Activated naive CD4-positive, alpha-beta T cell treated with anti-CD3 and anti-CD28 coated beads, Interleukin-2, amount 10 ng/mL, durations not matched to agents 5 hours and 36 hours (primary cell): ENCODE results near the gene NPY1R. TPM values are rescaled to one million over a fixed set of nuclear protein-coding genes. Genes with fewer than 3 reads are reported as not detected.

Source experiments
- total RNA-seq, 2 experiments: library from RNA; stranded (reverse); gene quantifications; one replicate each; pipeline ENCODE4 v1.2.3, GENCODE V29; 2021

NPY1R gene
- total RNA-seq = not detected

DNA sequence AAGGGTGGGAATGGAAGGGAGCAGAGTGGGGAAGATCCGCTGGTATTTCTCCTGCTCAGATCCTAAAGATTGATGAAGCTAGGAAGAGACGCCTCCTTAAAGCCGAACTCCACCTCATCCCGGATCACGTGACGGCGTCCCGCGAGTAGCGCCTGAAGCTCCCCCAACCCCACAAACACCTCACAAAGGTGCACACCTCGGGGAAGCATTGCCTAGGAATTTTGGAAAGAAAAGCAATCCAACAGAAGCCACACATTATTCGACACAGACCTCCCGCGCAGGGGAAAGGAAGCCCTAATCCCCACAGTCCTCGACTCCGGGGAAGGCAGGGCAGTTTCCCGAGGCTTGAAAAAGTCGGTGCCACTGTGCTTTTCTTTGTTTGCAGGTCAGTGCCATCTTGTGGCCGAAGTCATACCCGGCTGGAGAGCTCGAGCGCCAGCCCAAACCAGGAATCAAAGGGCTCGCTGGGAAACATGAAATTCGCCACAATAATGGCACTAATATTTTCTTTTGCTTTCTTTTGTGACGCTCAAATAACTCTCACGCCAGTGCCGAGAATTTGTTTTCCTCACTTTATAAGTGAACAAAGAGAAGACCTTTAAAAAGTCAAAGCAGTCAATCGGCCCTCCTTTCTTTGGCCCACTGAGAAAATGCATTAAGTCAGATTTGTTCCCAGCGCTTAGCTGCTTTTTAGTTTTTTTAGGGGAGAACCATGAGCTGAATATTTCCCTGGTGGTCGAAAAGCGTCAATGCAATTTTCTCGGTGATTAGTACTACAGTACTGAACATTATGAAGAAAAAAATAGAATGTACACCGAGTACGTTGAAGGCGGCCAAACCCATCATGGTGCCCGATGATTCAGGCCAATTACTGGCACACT, at the start of gene NPY1R:
Gene NPY1R (minus strand): TSS at position 71 of the 881 bp plus-strand sequence. CDS start 6,042 bp downstream, outside the sequence.

DNA sequence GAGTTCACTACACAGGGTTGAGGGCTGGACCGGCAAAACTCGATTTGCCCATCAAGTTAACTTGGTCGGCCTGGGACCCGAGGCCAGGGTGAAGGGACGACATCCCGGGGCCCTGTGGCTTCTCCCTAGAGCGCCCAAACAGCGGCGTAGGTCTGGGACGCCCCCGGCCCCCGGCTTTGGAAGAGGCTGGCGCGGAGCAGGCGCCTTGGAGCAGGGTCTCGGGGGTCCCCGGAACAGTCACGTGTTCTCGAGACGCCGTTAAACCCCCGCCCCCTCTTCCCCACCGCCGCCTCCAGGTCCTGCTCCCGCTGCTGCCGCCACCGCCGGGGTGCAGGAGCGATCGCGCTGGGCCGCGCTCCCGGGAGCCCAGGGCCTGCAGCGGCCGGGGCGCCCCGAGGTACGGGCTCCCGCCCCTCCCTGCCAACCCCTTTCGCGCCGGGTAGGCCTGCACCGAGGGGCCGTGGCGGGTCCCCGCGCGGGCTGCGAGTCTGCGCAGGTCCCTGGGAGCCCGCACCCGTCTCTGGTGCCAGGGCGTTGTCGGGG, 11.3 kb upstream of the NPY1R start, which contains the start of gene NPY5R:
Gene NPY5R (plus strand): TSS at position 289 of the 543 bp plus-strand sequence. CDS start 6,382 bp downstream, outside the sequence.

Other genes starting within 250 kb of the NPY1R start
- gene NAF1, start 165.7 kb downstream of the NPY1R start, total RNA-seq = 10 to 100 TPM; 15.5 to 16.0 TPM
- gene NPY5R, start 11.3 kb upstream of the NPY1R start, total RNA-seq = not detected
- gene TKTL2, start 141.2 kb upstream of the NPY1R start, total RNA-seq = not detected
- gene TMA16, start 162.1 kb upstream of the NPY1R start, total RNA-seq = 10 to 100 TPM; 27.4 to 28.1 TPM